HG03432 (cell line): ENCODE measurements around the gene CCDC188.

ENCODE experiments used
- ATAC-seq: cut with Tn5 transposase; IDR thresholded peaks from one replicate; pipeline ENCODE4 v1.9.1; 2021; ENCODE audit warnings: mild to moderate bottlenecking, moderate library complexity; ENCODE audit not compliant: unreplicated experiment

Gene CCDC188

DNA sequence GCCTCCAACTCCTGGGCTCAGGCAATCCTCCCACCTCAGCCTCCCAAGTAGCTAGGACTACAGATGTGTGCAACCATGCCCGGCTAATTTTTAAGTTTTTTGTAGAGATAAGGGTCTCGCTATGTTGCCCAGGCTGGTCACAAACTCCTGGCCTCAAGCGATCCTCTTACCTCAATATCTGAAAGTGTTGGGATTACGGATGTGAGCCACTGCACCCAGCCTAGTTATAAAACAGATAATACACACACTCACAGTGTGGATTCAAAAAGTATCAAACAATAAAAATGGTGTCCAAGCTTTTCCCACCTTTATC, 377 bp upstream of the CCDC188 start:
- no peak for ATAC-seq

DNA sequence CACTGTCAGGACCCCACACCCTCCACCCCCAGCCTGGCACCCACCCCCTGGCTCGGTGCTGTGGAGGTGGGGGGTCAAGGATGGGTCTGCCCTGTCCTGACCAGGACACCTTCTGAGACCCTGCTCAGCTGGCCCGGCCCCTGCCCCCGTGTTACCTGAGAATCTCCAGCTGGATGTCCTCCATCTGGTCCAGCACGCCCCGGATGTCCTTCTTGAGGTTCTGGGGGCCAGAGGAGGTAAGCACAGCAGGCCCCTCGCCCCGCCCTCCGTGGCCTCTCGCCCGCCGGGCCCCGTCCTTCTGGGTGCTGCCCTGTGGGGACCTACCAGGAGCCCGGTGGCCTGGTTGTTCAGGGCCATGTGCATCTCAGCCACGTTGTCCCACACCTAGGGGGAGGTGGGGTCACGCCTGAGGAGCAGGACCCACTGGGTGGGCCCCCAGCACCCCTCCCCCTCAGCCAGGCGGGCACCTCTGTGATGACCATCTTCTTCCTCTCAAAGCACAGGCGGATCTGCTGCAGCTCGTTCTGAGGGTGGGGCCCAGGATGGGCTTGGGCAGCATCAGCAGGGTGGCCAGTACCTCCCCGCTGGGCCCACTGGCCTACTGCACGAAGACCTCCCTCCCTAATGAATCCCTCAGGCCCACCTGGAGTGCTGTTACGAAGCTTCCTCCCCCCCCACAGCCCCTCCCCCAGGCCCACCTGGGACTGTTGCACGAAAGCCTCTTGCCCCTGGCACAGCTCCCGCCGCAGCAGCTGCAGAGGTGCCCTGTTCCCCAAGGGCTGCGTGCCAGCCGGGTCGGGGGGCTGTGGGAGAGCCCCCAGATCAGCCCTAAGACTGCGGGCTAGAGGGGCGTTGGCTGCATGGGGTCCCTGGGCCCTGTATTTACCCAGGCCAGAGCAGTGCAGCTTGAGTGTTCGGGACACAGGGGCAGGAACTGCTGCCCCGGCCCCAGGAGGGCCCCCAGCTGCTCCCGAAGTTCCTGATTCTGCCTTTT, 1.3 kb downstream of the CCDC188 start:
- no peak for ATAC-seq

DNA sequence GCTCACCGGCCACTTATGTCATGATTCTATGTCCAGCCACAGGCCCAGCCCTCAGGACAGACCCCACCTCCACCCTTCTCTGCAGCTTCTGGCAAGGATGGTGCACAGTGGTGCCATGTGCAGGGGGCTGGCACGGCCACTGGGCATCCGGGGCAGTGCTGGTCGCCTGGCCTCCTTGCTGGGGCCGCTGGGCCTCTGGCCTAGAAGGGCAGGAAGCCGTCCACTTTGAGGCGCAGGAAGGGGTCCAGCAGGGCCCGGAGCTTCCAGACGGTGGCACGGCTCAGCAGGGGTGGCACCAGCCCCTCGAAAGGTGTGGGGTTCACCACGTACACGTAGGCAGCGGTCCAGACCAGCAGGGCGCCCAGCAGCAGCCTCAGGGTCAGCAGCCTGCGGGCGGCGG, 2.4 kb downstream of the CCDC188 start:
- ATAC-seq: no peak

DNA sequence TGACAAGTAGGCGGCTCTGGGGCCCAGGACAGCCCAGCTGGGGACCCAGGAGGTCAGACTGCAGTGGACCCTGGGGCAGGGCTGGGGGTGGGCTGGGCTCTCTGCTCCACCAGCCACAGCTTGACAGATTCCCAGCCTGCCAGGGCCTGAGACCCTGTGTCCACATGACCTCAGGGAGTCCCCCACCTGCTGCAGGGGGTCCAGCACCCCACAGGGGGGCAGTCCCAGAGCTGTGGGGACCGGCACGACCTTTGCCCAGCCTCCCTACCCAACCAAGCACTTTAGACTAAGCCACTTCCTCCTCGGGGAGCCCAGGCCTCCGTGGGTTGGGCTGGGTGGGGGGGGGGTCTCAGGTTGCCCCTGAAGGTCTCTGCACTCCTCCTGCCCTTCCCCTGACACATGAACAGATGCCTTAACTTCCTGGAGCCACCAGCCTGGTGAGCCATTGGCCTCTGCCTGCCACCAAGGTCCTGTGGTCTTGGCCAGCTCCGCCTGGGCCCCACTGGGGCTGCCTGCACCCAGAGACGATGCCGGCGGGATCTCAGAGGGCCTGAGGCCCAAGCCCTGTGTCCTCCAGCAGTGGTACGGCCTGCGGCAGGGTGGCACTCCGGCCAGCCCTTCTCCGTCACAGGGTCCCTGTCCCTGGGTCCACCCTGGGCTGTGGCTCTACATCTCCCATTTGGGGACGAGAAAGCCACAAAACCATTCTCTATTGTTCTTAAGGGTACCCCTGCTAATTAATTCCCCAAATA, 3.4 kb downstream of the CCDC188 start:
- no peak for ATAC-seq

DNA sequence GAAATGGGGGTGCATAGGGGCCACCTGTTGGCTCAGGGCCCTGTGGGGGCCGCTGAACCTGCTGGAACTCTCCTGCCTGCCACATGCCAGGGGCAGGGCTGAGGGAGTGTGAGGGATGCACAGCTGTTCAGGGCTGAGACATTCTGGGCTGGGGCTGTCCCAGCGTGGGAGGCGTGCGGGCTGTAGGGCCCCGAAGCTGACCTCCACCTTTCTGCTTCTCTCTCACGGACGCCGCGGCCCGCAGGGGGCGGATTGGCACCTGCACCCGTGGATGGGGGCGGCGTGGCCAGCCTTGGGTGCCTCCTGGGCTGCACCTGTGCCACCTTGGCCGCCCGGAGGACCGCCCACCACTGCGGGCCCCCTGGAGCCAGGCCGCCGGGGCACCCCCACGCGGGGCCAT, 4.1 kb downstream of the CCDC188 start:
- ATAC-seq: no peak

DNA sequence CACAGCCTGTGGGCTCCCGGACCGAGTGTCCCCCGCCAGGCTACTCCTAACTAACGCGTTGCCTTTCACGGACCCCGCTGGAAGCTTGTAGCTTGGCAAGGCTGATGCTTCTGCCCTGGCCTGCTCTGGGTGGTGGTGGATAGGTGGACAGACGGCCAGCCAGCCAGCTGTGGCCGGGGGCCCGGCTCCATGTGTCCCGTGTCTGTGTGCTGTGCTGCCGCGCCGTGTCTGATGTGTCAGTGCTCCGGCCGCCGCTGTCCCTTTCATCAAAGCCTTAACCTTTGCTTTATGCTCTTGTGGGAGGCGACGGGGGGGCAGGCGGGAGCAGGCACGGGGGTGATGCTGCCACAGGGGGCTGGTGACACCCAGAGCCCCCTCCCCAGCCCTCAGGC, 5.0 kb downstream of the CCDC188 start:
- ATAC-seq: no peak

DNA sequence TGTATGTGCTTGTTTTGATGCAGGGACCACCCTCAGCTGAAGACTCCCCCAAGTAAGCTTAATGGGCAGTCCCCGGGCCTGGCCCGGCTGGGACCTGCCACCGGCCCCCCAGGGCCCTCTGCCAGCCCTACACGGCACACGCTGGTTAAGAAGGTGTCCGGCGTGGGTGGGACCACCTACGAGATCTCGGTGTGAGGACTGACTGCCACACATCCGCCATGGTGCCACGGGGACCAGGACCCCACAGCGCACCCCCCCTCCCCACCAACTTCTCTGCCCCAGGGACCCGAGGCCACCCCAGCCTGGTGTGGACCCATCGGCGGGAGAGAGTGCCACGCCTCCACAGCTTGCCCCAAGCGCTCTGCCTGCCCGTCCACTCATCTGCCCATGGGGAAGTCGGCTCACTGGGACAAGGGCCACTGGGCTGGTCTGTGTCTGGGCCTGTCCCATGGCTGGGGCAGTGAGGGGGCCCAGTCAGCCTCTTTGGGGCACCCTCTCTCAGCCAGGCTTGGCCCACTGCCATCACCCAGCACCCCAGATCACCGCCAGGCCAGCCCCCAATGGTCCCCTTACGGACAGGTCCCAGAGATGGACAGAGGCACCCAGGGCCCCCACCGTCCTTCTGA, 5.5 kb downstream of the CCDC188 start:
- ATAC-seq: no peak

DNA sequence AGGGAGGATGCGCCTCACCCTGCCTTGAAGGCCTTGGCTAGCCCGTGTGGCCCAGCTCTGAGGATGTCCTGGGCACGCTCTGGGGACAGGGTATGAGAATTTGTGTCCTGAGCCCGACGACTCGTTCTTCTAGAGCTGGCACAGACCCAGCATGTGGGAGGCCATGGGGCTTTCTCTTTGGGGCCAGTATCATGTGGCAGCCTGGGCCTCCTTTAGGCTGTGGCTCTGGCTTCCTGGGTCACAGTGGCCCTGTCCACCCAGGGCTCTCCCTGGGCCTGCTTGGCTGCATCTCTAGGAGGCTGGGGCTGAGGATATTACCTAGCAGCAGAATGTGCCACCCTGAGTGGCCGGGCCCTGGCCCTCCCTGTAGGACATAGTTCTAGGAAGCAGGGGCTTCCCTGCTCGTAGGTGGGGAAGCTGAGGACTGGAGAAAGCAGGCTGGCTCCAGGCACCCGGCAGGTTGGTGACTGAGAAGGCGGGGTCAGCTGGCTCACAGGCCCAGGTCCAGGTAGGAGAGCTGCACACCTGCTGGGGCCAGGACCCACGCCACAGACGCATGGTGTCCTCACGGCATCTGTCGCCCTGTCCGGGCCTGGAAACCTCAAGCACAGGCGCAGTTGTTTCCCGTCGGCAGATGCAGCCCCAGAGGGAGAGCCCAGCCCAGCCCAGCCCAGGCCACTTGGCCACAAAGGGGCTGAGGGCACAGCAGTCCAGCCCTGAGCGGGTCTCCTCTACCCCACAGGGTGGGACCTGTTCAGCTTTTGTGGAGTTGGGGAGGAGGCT, 6.8 kb downstream of the CCDC188 start:
- no peak for ATAC-seq

DNA sequence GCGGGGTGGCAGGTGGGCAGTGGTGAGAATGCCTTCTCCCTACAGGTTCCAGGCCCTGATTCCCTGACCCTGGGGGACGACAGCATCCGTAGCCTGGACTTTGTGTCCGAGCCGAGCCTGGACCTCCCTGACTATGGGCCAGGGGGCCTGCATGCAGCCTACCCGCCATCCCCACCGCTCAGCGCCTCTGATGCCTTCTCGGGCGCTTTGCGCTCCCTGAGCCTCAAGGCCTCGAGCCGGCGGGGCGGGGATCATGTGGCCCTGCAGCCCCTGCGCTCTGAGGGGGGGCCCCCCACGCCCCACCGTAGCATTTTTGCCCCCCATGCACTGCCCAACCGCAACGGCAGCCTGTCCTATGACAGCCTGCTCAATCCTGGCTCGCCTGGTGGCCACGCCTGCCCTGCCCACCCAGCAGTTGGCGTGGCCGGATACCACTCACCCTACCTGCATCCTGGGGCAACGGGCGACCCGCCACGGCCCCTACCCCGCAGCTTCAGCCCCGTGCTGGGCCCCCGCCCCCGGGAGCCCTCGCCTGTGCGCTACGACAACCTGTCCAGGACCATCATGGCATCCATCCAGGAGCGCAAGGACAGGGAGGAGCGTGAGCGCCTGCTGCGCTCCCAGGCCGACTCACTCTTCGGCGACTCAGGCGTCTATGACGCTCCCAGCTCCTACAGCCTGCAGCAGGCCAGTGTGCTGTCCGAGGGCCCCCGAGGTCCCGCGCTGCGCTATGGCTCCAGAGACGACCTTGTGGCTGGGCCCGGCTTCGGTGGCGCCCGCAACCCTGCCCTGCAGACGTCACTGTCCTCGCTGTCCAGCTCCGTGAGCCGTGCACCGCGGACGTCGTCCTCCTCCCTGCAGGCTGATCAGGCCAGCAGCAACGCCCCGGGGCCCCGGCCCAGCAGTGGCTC, 7.9 kb downstream of the CCDC188 start:
- no peak for ATAC-seq

DNA sequence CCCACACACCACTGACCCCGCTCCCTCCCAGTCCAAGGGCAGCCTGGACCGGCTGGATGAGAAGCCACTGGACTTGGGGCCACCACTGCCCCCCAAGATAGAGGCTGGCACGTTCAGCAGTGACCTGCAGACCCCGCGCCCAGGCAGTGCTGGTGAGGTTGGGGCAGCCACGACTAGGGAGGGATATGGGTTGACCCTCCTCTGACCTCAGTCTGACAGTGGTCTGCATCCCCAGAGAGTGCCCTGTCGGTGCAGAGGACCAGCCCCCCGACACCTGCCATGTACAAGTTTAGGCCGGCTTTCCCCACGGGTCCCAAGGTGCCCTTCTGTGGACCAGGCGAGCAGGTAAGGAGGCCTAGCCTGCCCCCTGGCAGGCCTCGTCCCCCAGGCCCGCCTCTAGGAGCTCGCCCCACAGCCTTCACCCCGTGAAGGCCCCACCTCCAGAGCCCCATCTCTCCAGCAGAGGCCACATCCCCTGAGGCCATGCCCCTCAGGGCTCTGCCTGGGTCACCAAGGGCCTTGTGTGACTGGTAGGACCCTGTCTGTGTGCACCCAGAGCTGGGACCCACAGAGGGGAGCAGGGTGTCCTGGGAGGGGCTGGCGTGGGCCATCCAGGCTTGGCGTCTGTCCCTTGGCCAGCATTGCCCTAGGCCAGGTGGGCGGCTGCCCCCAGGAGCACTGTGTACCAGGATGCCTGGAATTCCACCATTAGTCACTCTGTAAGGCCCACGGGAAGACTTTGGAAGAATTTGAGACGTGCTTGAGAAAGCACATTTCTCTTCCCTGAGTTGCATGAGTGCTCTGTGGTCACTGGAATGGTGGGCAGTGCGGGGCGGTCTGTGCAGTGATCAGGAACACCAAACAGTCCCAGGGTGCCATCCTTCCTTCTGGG, 9.4 kb downstream of the CCDC188 start:
- no peak for ATAC-seq

DNA sequence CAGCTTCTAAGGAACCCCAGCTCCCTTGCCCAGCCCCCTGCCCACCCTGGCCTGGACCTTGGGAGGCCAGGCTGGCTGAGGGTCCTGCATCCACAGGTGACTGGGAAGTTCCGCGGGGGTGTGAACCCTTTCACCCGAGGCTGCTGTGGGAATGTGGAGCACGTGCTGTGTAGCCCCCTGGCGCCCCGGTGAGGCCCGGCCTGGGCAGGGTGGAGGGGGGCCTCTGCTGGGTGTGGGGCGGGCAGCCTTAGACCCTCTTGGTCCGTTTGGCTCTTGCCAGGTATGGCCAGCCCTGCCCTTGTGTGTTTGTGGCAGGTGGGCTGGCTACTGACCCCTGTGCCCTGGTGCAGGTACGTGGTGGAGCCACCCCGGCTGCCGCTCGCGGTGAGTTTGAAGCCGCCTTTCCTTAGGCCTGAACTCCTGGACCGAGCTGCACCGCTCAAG, 10.3 kb downstream of the CCDC188 start:
- no peak for ATAC-seq

DNA sequence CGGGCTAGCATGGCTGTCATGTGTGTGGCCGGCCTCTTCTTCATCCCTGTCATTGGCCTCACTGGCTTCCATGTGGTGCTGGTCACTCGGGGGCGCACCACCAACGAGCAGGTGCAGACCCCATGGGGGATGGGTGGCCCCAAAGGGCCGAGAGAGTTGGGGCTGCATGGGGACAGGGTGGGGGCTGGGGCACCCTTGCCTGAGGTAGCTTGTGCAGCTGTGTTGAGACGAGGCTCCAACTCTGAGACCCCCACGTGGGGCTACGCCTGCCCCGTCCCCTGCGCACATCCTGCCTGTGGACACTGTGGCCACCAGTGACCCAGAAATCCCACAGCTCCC, 10.8 kb downstream of the CCDC188 start:
- no peak for ATAC-seq

DNA sequence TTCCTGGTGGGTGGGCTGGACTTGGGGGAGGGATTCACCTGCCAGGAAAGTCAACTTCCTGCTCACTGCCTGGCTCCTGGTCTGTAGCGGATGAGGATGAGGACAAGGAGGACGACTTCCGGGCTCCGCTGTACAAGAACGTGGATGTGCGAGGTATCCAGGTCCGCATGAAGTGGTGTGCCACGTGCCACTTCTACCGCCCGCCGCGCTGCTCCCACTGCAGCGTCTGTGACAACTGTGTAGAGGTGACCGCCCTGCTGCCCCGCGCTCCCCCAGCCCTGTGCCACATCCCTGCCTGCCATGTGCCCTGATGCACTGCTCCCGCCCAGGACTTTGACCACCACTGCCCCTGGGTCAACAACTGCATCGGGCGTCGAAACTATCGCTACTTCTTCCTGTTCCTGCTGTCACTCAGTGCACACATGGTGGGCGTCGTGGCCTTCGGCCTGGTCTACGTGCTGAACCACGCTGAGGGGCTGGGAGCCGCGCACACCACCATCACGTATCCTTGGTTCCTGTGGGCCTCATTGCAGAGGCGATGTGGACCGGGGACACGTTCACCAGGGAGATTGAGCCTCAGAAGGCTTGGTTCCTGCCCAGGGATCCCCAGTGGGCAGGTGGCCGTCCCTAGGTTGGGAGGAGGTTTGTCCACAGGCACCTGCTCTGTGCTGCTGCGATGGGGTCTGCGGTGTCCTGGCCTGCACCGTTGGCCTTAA, 11.3 kb downstream of the CCDC188 start:
- no peak for ATAC-seq

DNA sequence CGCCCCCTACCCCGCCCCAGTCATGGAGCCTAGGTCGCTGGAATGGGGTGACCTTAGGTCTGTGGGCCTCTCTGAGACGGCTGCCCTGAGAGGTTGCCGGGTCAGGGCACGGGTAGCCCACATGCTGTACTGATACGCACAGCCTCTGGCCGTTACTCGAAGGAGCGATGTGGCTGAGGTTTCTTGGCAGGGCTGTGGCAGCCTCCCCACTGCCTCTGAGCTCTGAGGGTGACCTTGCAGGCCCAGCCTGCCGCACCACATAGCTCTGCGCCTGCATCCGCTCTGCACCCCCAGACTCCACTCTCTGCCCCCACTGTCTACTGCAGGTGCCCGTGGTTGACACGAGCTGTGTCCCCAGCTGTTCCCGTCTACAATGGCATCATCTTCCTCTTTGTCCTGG, 12.0 kb downstream of the CCDC188 start:
- no peak for ATAC-seq

DNA sequence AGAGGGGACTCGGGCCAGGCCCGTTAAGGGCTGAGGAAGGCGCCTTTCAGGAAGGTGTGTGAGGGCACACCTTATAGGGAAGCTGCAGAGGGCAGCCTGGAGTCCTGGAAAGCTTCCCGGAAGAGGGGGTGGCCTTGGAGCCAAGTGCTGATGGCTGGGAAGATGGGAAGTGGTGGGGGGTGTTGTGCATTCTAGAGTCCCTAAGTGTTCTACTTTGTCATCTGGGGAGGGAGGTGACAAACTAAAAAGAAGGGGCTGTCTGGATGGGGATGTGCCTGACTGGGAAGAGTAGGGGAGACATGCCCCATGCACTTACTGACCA, 12.5 kb downstream of the CCDC188 start:
- ATAC-seq: no peak

DNA sequence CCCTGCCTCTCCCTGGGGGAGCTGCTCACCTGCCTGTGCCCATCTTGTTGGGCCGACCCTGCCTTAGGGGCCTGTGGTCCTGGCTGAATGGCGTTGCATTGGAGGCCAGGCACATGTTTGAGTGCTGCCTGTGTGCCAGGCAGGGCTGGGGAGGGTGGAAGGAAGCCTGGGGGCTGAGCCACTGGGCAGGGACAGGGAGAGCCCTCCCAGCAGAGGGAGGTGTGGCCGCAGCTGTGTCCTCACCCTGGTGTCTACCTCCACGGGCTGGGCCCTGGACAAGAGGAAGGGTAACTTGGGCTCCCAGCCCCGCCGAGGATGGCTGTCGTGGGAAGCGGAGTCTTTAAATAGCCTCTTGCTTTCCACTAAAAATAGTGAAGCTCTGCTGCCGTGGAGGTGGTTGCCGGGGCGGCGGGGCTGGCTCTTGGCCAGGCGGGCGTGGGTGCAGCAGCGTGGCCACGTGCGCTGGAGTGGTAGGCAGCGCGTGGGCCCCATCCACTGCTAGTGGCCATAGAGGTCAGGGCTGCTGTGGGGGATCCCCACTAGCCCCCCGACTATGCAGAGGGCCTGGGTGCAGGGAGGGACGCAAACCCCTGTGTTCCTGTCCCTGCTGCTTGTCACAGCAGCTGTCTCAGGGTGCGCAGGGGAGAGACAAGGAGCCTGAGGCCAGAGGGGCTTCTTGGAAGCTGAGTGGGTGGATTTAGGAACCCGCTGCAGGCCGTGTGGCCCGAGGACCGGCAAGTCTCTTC, 13.0 kb downstream of the CCDC188 start:
- ATAC-seq: no peak

DNA sequence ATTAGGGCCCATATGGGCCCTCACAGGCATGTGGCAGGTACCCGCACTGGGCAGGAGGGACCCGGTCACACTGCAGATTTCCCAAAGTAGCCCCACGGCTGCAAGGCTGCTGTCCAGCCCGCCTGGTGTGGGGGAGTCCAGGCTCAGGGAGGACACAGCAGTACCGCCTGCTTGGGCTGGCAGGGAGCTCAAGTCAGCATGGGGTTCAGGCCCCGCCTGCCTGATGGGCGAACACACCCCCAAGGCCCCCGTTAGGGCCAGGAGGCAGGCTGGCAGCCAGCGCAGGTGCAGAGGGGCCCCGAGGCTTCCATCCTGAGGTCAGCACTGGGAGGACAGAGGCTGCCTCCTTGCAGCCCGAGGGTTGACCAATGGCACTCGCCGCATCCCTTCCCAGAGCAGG, 13.7 kb downstream of the CCDC188 start:
- ATAC-seq: no peak

DNA sequence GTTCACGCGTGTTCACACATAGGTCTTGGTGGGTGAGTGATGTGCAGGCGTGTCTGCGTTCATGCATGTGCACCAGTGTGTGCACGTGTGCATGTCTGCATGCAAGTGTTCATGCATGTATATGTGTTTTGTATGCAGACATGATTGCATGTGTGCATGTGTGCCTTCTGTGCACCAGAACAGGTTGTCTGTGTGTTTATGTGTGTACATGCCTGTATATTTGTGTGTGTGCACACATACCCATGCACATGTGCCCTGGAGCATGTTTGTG, 14.3 kb downstream of the CCDC188 start:
- no peak for ATAC-seq
